Glutamatergic neuron (in vitro differentiated cells): ENCODE data around the gene RASSF5. TPM values are rescaled to one million over a fixed set of nuclear protein-coding genes. Genes with fewer than 3 reads are reported as not detected.

Source experiments
- DNase-seq: peaks from one replicate; pipeline ENCODE4 v3.0.0; 2022
- H3K27ac Mint-ChIP-seq: one replicate; pipeline ENCODE4 v1.8.0; 2020; ENCODE audit warnings: mild to moderate bottlenecking, mixed read lengths, inconsistent platforms; ENCODE audit not compliant: unreplicated experiment
- H3K27me3 Mint-ChIP-seq: one replicate; pipeline ENCODE4 v1.8.0; 2020; ENCODE audit warnings: mild to moderate bottlenecking, moderate library complexity, mixed read lengths, inconsistent platforms; ENCODE audit not compliant: unreplicated experiment
- H3K36me3 Mint-ChIP-seq: one replicate; pipeline ENCODE4 v1.8.0; 2020; ENCODE audit warnings: mild to moderate bottlenecking, mixed read lengths, inconsistent platforms; ENCODE audit not compliant: unreplicated experiment
- H3K4me1 Mint-ChIP-seq: one replicate; pipeline ENCODE4 v1.8.0; 2020; ENCODE audit warnings: mild to moderate bottlenecking, low read depth, mixed read lengths, inconsistent platforms; ENCODE audit not compliant: unreplicated experiment
- H3K4me3 Mint-ChIP-seq: one replicate; pipeline ENCODE4 v1.8.0; 2020; ENCODE audit warnings: mild to moderate bottlenecking, mixed read lengths, inconsistent platforms; ENCODE audit not compliant: unreplicated experiment
- H3K9me3 Mint-ChIP-seq: one replicate; pipeline ENCODE4 v1.8.0; 2020; ENCODE audit warnings: mild to moderate bottlenecking, moderate library complexity, mixed read lengths, inconsistent platforms; ENCODE audit not compliant: unreplicated experiment
- total RNA-seq: library from RNA; stranded (reverse); fragmentation: NEBNext Ultra II Directional; extraction: Animal tissue kit (Norgen Biotek cat#: 25700); gene quantifications from one replicate; pipeline ENCODE4 v1.2.1, GENCODE V29; 2021; ENCODE audit not compliant: unreplicated experiment
- TF ChIP-seq, protein P1 (sequence below): fragments of 200-600 bp; sonication (generic); IDR thresholded peaks from one replicate; pipeline ENCODE4 v1.5.0; 2021; ENCODE audit not compliant: partially characterized antibody, unreplicated experiment

RASSF5 gene
- total RNA-seq, 1 donor from 2014 or later, result 2.7 TPM

DNA sequence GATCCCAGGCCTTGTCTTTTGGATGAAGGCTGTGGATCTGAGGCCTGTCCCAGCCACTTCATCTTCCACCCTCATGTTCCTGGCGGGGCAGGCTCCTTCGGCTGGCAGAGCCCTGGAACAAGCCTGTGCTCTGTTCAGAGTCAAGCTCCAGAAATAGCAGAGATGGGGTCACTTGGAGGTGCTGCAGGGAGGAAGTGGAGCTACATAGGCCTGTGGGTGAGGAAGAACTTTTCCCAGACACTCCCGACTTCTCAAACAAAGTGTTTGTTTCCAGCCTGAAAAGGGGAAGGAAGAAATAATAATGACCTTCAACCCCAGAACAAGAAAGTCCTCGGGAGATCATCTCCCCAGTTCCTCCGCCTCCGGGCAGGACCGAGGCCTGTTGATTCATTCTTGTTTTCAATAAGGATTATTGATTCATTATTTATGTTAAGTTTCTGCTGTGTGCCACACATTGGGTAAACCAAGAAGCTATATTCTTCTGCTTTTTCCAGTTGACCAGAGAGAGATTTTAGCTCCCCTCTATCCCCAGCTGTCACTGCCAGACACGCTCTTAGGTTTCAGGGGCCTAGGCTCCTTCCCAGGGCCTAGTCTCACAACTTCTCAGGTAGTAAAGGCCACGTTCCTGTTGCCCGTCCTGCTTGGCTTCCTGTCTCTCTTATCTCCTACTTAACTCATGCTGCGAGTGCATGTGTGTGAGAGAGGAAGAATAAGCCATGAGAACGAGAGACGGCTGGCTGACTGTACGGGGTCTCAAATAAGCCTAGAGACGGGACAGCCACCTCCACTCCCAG is 20.1 kb upstream of the RASSF5 start:
- TF ChIP-seq, protein P1, sequence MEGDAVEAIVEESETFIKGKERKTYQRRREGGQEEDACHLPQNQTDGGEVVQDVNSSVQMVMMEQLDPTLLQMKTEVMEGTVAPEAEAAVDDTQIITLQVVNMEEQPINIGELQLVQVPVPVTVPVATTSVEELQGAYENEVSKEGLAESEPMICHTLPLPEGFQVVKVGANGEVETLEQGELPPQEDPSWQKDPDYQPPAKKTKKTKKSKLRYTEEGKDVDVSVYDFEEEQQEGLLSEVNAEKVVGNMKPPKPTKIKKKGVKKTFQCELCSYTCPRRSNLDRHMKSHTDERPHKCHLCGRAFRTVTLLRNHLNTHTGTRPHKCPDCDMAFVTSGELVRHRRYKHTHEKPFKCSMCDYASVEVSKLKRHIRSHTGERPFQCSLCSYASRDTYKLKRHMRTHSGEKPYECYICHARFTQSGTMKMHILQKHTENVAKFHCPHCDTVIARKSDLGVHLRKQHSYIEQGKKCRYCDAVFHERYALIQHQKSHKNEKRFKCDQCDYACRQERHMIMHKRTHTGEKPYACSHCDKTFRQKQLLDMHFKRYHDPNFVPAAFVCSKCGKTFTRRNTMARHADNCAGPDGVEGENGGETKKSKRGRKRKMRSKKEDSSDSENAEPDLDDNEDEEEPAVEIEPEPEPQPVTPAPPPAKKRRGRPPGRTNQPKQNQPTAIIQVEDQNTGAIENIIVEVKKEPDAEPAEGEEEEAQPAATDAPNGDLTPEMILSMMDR, result no peak
- H3K9me3 Mint-ChIP-seq, result no peaks in the 10 kb centered on the region
- H3K4me3 Mint-ChIP-seq, result no peak overlapping the region
- peaks cover 8% of the 10 kb centered on the region for H3K4me1 Mint-ChIP-seq
- H3K36me3 Mint-ChIP-seq, result no peaks in the 10 kb centered on the region
- no peak for DNase-seq
- peaks cover 4% of the 10 kb centered on the region for H3K27me3 Mint-ChIP-seq
- no peak overlapping the region for H3K27ac Mint-ChIP-seq

DNA sequence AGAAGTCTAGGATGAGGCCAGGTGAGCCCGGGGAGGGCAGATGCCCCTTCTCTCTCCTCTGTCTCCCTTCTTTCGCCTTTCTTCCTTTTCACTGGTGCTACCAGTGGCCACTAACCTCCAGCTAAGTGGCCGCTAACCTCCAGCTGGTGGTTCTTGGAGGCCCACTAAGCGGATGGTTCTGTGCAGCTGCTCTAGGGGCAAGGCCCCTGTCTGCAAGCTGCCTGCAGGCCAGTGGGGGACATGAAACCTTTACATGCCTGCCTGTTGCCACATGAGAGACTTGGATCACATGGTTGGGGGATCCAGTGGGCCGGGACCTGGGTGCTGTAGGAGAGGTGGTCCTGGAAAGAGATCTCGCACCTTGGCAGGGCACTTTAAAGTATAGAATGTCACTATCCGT is 19.4 kb upstream of the RASSF5 start:
- peaks cover 8% of the 10 kb centered on the region for H3K4me1 Mint-ChIP-seq
- peaks cover 4% of the 10 kb centered on the region for H3K27me3 Mint-ChIP-seq
- H3K4me3 Mint-ChIP-seq, result no peak overlapping the region
- DNase-seq, result no peak
- no peaks in the 10 kb centered on the region for H3K36me3 Mint-ChIP-seq
- H3K27ac Mint-ChIP-seq, result no peak overlapping the region
- no peaks in the 10 kb centered on the region for H3K9me3 Mint-ChIP-seq
- TF ChIP-seq, protein P1, result no peak

DNA sequence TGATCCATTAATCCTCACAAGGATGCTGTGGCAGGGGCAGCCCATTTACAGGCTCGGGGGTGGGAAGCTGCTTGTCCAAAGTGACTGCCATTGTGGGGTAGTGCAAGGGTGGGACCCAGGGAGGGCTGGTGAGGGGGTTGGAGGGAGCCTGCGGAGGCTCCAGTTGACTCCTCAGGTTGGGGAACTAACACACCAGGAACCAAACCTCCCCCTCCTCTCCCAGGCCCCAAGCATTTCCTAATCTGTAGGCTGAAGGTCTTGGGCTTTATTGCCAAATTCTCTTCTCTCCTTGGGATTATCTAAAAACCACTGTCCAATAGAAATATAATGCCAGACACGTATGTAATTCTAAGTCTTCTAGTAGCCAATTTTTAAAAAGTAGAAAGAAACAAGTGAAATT is 18.9 kb upstream of the RASSF5 start:
- no peak overlapping the region for H3K27ac Mint-ChIP-seq
- H3K27me3 Mint-ChIP-seq, result peaks cover 3% of the 10 kb centered on the region
- no peak for DNase-seq
- H3K4me3 Mint-ChIP-seq, result no peak overlapping the region
- H3K36me3 Mint-ChIP-seq, result no peaks in the 10 kb centered on the region
- no peaks in the 10 kb centered on the region for H3K9me3 Mint-ChIP-seq
- TF ChIP-seq, protein P1, result no peak
- peaks cover 8% of the 10 kb centered on the region for H3K4me1 Mint-ChIP-seq

DNA sequence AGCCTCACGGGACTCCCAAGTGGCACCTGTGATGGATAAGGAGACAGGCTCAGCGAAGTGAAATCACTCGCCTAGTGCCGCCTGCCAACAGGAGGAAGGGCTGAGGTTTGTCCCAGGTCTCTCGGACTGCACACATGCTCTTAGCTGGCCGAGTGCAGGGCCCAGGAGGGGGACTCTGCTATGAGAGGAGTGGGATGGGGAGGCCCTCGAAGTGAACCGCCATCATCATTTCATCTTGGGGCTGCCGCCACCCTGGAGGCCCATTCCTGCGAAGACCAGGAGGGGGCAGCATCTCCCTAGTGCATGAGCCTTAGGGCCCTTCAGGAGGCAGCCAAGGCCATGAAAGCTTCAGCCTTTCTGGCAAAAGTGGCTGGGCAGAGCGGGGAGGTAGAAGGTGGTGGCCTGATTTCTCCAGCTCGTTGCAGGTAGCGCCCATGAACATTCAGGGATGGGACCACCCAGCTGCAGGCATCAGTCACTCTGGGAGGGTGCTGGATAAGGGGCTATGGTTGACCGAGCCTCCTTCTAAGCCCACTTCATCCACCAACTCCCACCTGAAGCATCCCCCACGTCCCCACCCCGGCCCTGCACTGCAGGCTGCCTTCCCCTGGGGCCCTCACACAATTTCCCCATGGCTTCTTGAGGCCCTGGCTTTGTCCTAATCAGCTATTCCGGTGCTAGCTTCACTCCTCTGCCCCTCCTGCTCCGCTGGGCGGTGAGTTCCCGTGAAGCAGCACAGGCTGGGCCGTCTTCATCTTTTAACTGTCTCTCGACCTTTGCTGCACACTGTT is 17.2 kb upstream of the RASSF5 start:
- TF ChIP-seq, protein P1, result peak; percentile 88
- Mint-ChIP-seq H3K4me1 (peaks cover 8% of the 10 kb centered on the region), H3K27ac (no peak overlapping the region), H3K4me3 (no peak overlapping the region), H3K9me3 (no peaks in the 10 kb centered on the region), H3K27me3 (peaks cover 5% of the 10 kb centered on the region), H3K36me3 (no peaks in the 10 kb centered on the region)
- DNase-seq, result peak; percentile 93

DNA sequence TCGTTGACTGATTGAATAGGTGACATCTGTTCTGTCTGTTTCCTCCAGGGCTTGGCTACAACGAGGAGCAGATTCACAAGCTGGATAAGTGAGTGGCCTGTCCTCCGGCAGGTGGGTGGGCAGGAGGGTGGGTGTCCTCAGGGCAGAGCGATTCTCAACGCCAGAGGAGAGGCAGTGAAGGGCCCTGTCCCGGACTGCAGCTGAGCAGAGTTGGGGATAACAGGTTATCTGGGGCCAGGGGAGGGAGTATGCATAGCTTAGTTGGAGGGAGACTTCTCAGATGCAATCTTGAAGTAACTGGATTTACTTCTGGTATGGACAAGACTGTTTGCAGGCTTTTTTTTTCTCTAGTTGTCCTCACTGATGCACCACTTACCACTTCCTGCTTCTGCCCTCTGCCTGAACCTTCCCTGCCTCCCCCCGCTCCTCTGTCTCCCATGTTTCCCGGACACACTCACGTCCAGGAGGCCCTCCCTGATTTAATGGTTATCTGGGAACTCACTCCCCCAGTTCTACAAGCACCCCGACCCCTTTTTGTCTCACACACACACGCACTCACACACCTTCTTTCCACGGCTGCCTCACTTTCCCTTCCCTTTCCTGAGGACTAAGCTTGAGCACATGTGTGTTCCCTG is 16.4 kb upstream of the RASSF5 start:
- Mint-ChIP-seq H3K4me3 (no peak overlapping the region), H3K4me1 (peaks cover 8% of the 10 kb centered on the region), H3K27ac (no peak overlapping the region), H3K36me3 (no peaks in the 10 kb centered on the region), H3K27me3 (peaks cover 5% of the 10 kb centered on the region), H3K9me3 (no peaks in the 10 kb centered on the region)
- TF ChIP-seq, protein P1, result no peak
- no peak for DNase-seq
